IMR-90 (cell line): ENCODE results near the gene TMEM209.
A peak's percentile ranks its signal among the peaks of the same experiment; 100 is the strongest.

Experiments used
- BHLHE40 ChIP-seq: fragments of 150-350 bp; IDR thresholded peaks from 2 replicates; pipeline ENCODE4 v1.6.1; 2016; ENCODE audit warnings: mild to moderate bottlenecking, low read depth, low read length
- CEBPB ChIP-seq: IDR thresholded peaks from 2 replicates; pipeline ENCODE4 v1.6.1; 2012; ENCODE audit warnings: low read depth, low read length, improper control_type of control experiment
- CTCF ChIP-seq: conservative IDR thresholded peaks from 2 replicates; pipeline ENCODE4 v1.5.1; 2012; ENCODE audit warnings: mild to moderate bottlenecking, low read depth, low read length, improper control_type of control experiment
- MAFK ChIP-seq: IDR thresholded peaks from 2 replicates; pipeline ENCODE4 v1.6.1; 2012; ENCODE audit warnings: low read depth, low read length, improper control_type of control experiment
- MAZ ChIP-seq: IDR thresholded peaks from 2 replicates; pipeline ENCODE4 v1.6.1; 2012; ENCODE audit warnings: low read depth, mild to moderate bottlenecking, low read length, improper control_type of control experiment, moderate library complexity, borderline replicate concordance
- MXI1 ChIP-seq: IDR thresholded peaks from 2 replicates; pipeline ENCODE4 v1.6.1; 2012; ENCODE audit warnings: low read depth, mild to moderate bottlenecking, low read length, moderate library complexity, borderline replicate concordance
- POLR2A ChIP-seq: IDR thresholded peaks from 2 replicates; pipeline ENCODE4 v1.6.1; 2012; ENCODE audit warnings: mild to moderate bottlenecking, low read depth, low read length
- RAD21 ChIP-seq: IDR thresholded peaks from 2 replicates; pipeline ENCODE4 v1.6.1; 2012; ENCODE audit warnings: low read length, improper control_type of control experiment
- SMC3 ChIP-seq: fragments of 150-350 bp; IDR thresholded peaks from 2 replicates; pipeline ENCODE4 v1.6.1; 2016; ENCODE audit warnings: low read depth, mild to moderate bottlenecking, antibody characterized with exemption, low read length, moderate library complexity
- USF2 ChIP-seq: fragments of 150-350 bp; IDR thresholded peaks from 2 replicates; pipeline ENCODE4 v1.6.1; 2017; ENCODE audit warnings: mild to moderate bottlenecking, antibody characterized with exemption, low read length, low read depth

GRCh38 chr7:130154501-130155317 is 50.5 kb downstream of the TMEM209 start:
- TF ChIP-seq BHLHE40 = no peak
- TF ChIP-seq CTCF = no peak
- no peak for TF ChIP-seq USF2
- no peak for TF ChIP-seq POLR2A
- peak; percentile 10; the same call in 1 of the 2 replicates for TF ChIP-seq SMC3
- TF ChIP-seq MXI1 = no peak
- no peak for TF ChIP-seq MAZ
- no peak for TF ChIP-seq RAD21
- TF ChIP-seq MAFK = no peak
- TF ChIP-seq CEBPB = no peak
